ENCODE results near the gene CLCN6.
"Not testable (repeated sequence)": the region's sequence is repeated elsewhere in the genome, so short reads cannot be mapped to it uniquely, and the experiment has no call there.

The CLCN6 gene

GRCh38 chr1:11800756-11801433 lies 5.1 kb upstream of the CLCN6 start:
- Histone ChIP-seq H3K27me3 (ENCODE audit: insufficient read depth, low read length) (no peaks in the 10 kb centered on the region), H3K27ac (ENCODE audit: low read length) (no peak overlapping the region), H3K9me3 (ENCODE audit: insufficient read depth, low read depth, low read length) (no peaks in the 10 kb centered on the region), H3K4me3 (ENCODE audit: low read length) (no peak overlapping the region), H3K9ac (ENCODE audit: low read depth, low read length) (no peak overlapping the region), H3K4me1 (ENCODE audit: insufficient read depth, low read length) (peaks cover 9% of the 10 kb centered on the region), H3K36me3 (ENCODE audit: insufficient read depth, low read depth, low read length) (peaks cover 34% of the 10 kb centered on the region)

- H3K36me3 ChIP-seq (ENCODE audit: insufficient read depth, low read depth, low read length): peaks cover 34% of the 10 kb centered on the region
Measured at GRCh38 chr1:11802616-11802972, 3.4 kb upstream of the CLCN6 start.

GRCh38 chr1:11802973-11803885 lies 2.8 kb upstream of the CLCN6 start:
- peaks cover 14% of the 10 kb centered on the region for H3K4me1 ChIP-seq (ENCODE audit: insufficient read depth, low read length)
- peaks cover 40% of the 10 kb centered on the region for H3K36me3 ChIP-seq (ENCODE audit: insufficient read depth, low read depth, low read length)
- H3K9me3 ChIP-seq (ENCODE audit: insufficient read depth, low read depth, low read length): no peaks in the 10 kb centered on the region
- H3K27me3 ChIP-seq (ENCODE audit: insufficient read depth, low read length): no peaks in the 10 kb centered on the region
- H3K9ac ChIP-seq (ENCODE audit: low read depth, low read length): peak overlapping the region; percentile 59; the same call in 1 of the 2 replicates
- peak overlapping the region; percentile 73 for H3K4me3 ChIP-seq (ENCODE audit: low read length)
- peak overlapping the region; percentile 44 for H3K27ac ChIP-seq (ENCODE audit: low read length)

More at GRCh38 chr1:11802616-11802972, 3.4 kb upstream of the CLCN6 start:
- H3K4me3 ChIP-seq (ENCODE audit: low read length): peak overlapping the region; percentile 73
- H3K9me3 ChIP-seq (ENCODE audit: insufficient read depth, low read depth, low read length): no peaks in the 10 kb centered on the region
- H3K27me3 ChIP-seq (ENCODE audit: insufficient read depth, low read length): no peaks in the 10 kb centered on the region
- no peak overlapping the region for H3K9ac ChIP-seq (ENCODE audit: low read depth, low read length)
- H3K27ac ChIP-seq (ENCODE audit: low read length): no peak overlapping the region
- H3K4me1 ChIP-seq (ENCODE audit: insufficient read depth, low read length): peaks cover 14% of the 10 kb centered on the region

GRCh38 chr1:11803924-11804665 lies 1.9 kb upstream of the CLCN6 start:
- not testable (repeated sequence) for H3K27me3 ChIP-seq (ENCODE audit: insufficient read depth, low read length); H3K9me3 ChIP-seq (ENCODE audit: insufficient read depth, low read depth, low read length)
- peaks cover 14% of the 10 kb centered on the region for H3K4me1 ChIP-seq (ENCODE audit: insufficient read depth, low read length)
- H3K27ac ChIP-seq (ENCODE audit: low read length): peak overlapping the region; percentile 44
- H3K9ac ChIP-seq (ENCODE audit: low read depth, low read length): peak overlapping the region; percentile 90; the same call in 1 of the 2 replicates
- H3K36me3 ChIP-seq (ENCODE audit: insufficient read depth, low read depth, low read length): peaks cover 44% of the 10 kb centered on the region
- peak overlapping the region; percentile 89 for H3K4me3 ChIP-seq (ENCODE audit: low read length)

- H3K4me1 ChIP-seq (ENCODE audit: insufficient read depth, low read length): peaks cover 14% of the 10 kb centered on the region
Measured at GRCh38 chr1:11804666-11805421, 1.1 kb upstream of the CLCN6 start.

GRCh38 chr1:11806307-11806936 lies 431 bp downstream of the CLCN6 start:
- peak overlapping the region; percentile 83 for H3K9ac ChIP-seq (ENCODE audit: low read depth, low read length)
- no peak overlapping the region for H3K27ac ChIP-seq (ENCODE audit: low read length)
- H3K9me3 ChIP-seq (ENCODE audit: insufficient read depth, low read depth, low read length): no peaks in the 10 kb centered on the region
- no peaks in the 10 kb centered on the region for H3K27me3 ChIP-seq (ENCODE audit: insufficient read depth, low read length)
- H3K4me1 ChIP-seq (ENCODE audit: insufficient read depth, low read length): peaks cover 14% of the 10 kb centered on the region
- H3K36me3 ChIP-seq (ENCODE audit: insufficient read depth, low read depth, low read length): peaks cover 44% of the 10 kb centered on the region
- peak overlapping the region; percentile 89 for H3K4me3 ChIP-seq (ENCODE audit: low read length)

More at GRCh38 chr1:11804666-11805421, 1.1 kb upstream of the CLCN6 start:
- peak overlapping the region; percentile 72 for H3K27ac ChIP-seq (ENCODE audit: low read length)
- no peaks in the 10 kb centered on the region for H3K27me3 ChIP-seq (ENCODE audit: insufficient read depth, low read length)
- peak overlapping the region; percentile 89 for H3K4me3 ChIP-seq (ENCODE audit: low read length)
- peak overlapping the region; percentile 90; the same call in 1 of the 2 replicates for H3K9ac ChIP-seq (ENCODE audit: low read depth, low read length)
- no peaks in the 10 kb centered on the region for H3K9me3 ChIP-seq (ENCODE audit: insufficient read depth, low read depth, low read length)
- peaks cover 45% of the 10 kb centered on the region for H3K36me3 ChIP-seq (ENCODE audit: insufficient read depth, low read depth, low read length)

GRCh38 chr1:11807133-11807532 lies 1.1 kb downstream of the CLCN6 start:
- H3K36me3 ChIP-seq (ENCODE audit: insufficient read depth, low read depth, low read length): peaks cover 50% of the 10 kb centered on the region
- H3K4me1 ChIP-seq (ENCODE audit: insufficient read depth, low read length): peaks cover 14% of the 10 kb centered on the region
- H3K27ac ChIP-seq (ENCODE audit: low read length): no peak overlapping the region
- no peaks in the 10 kb centered on the region for H3K9me3 ChIP-seq (ENCODE audit: insufficient read depth, low read depth, low read length)
- H3K27me3 ChIP-seq (ENCODE audit: insufficient read depth, low read length): no peaks in the 10 kb centered on the region
- peak overlapping the region; percentile 83; the same call in 1 of the 2 replicates for H3K9ac ChIP-seq (ENCODE audit: low read depth, low read length)
- peak overlapping the region; percentile 89 for H3K4me3 ChIP-seq (ENCODE audit: low read length)

- H3K36me3 ChIP-seq (ENCODE audit: insufficient read depth, low read depth, low read length): peaks cover 89% of the 10 kb centered on the region
- no peaks in the 10 kb centered on the region for H3K4me1 ChIP-seq (ENCODE audit: insufficient read depth, low read length)
- H3K27ac ChIP-seq (ENCODE audit: low read length): no peak overlapping the region
Measured at GRCh38 chr1:11813021-11813420, 7.0 kb downstream of the CLCN6 start.

GRCh38 chr1:11817192-11817591 lies 11.2 kb downstream of the CLCN6 start:
- Histone ChIP-seq H3K27ac (ENCODE audit: low read length) (no peak overlapping the region), H3K36me3 (ENCODE audit: insufficient read depth, low read depth, low read length) (peaks cover 88% of the 10 kb centered on the region), H3K27me3 (ENCODE audit: insufficient read depth, low read length) (no peaks in the 10 kb centered on the region), H3K9me3 (ENCODE audit: insufficient read depth, low read depth, low read length) (no peaks in the 10 kb centered on the region), H3K4me1 (ENCODE audit: insufficient read depth, low read length) (no peaks in the 10 kb centered on the region), H3K4me3 (ENCODE audit: low read length) (no peak overlapping the region), H3K9ac (ENCODE audit: low read depth, low read length) (no peak overlapping the region)

More at GRCh38 chr1:11813021-11813420, 7.0 kb downstream of the CLCN6 start:
- no peaks in the 10 kb centered on the region for H3K9me3 ChIP-seq (ENCODE audit: insufficient read depth, low read depth, low read length)
- H3K9ac ChIP-seq (ENCODE audit: low read depth, low read length): no peak overlapping the region
- no peaks in the 10 kb centered on the region for H3K27me3 ChIP-seq (ENCODE audit: insufficient read depth, low read length)
- H3K4me3 ChIP-seq (ENCODE audit: low read length): no peak overlapping the region

GRCh38 chr1:11822091-11822490 lies 16.1 kb downstream of the CLCN6 start:
- H3K36me3 ChIP-seq (ENCODE audit: insufficient read depth, low read depth, low read length): peaks cover 92% of the 10 kb centered on the region
- H3K27ac ChIP-seq (ENCODE audit: low read length): no peak overlapping the region
- no peak overlapping the region for H3K9ac ChIP-seq (ENCODE audit: low read depth, low read length)

More at GRCh38 chr1:11822091-11822490, 16.1 kb downstream of the CLCN6 start:
- Histone ChIP-seq H3K27me3 (ENCODE audit: insufficient read depth, low read length) (no peaks in the 10 kb centered on the region), H3K4me3 (ENCODE audit: low read length) (no peak overlapping the region), H3K9me3 (ENCODE audit: insufficient read depth, low read depth, low read length) (no peaks in the 10 kb centered on the region), H3K4me1 (ENCODE audit: insufficient read depth, low read length) (no peaks in the 10 kb centered on the region)

All from iPS-20b (cell line).